NCI-H345 (cell line): ENCODE measurements around the gene CNTROB.

Source experiments
- DNase-seq: peaks from one replicate; lab custom pipeline; 2025; lab: John Stamatoyannopoulos, UW

CNTROB gene

GRCh38 chr17:7931709-7932482 is at the start of gene CNTROB, which contains the start of gene TRAPPC1:
TSS of gene CNTROB (plus strand) at chr17:7932206. CDS start at chr17:7933080, 874 bp downstream.
TSS of gene TRAPPC1 (minus strand) at chr17:7931946. CDS start at chr17:7931829, 117 bp downstream.
- peak; percentile 98 for DNase-seq

- no peak for DNase-seq
These were observed 49.4 kb upstream of the CNTROB start for GRCh38 chr17:7882629-7883028.

GRCh38 chr17:7883781-7884386 is 48.1 kb upstream of the CNTROB start:
- DNase-seq = no peak

GRCh38 chr17:7884581-7885366 is 47.2 kb upstream of the CNTROB start:
- DNase-seq = no peak

GRCh38 chr17:7885367-7886226 is 46.4 kb upstream of the CNTROB start:
- DNase-seq = peak; percentile 33

GRCh38 chr17:7886227-7887037 is 45.6 kb upstream of the CNTROB start:
- DNase-seq = peak; percentile 33

- no peak for DNase-seq
These were observed 44.9 kb upstream of the CNTROB start for GRCh38 chr17:7887038-7887481.

GRCh38 chr17:7887482-7888183 is 44.4 kb upstream of the CNTROB start:
- peak; percentile 93 for DNase-seq

- peak; percentile 46 for DNase-seq
These were observed 43.7 kb upstream of the CNTROB start, which contains the start of gene CHD3 for GRCh38 chr17:7888184-7888920. TSS of gene CHD3 (plus strand) at chr17:7888789. CDS start at chr17:7889001, 212 bp downstream.

- peak; percentile 87 for DNase-seq
These were observed 42.6 kb upstream of the CNTROB start for GRCh38 chr17:7889166-7889955.

GRCh38 chr17:7893187-7893880 is 38.7 kb upstream of the CNTROB start:
- DNase-seq = no peak

GRCh38 chr17:7894226-7894625 is 37.8 kb upstream of the CNTROB start:
- DNase-seq = no peak

- no peak for DNase-seq
These were observed 37.1 kb upstream of the CNTROB start for GRCh38 chr17:7894866-7895265.

- DNase-seq = no peak
These were observed 34.9 kb upstream of the CNTROB start for GRCh38 chr17:7897090-7897489.

GRCh38 chr17:7897773-7898172 is 34.2 kb upstream of the CNTROB start:
- DNase-seq = no peak

GRCh38 chr17:7903154-7904103 is 28.6 kb upstream of the CNTROB start:
- DNase-seq = no peak

- DNase-seq = no peak
These were observed 22.9 kb upstream of the CNTROB start for GRCh38 chr17:7909089-7909488.
